Breast epithelium (tissue), 4 donors: ENCODE measurements around the gene NEURL1. TPM values are rescaled to one million over a fixed set of nuclear protein-coding genes. Genes with fewer than 3 reads are reported as not detected.

Experiments
- DNase-seq, 2 donors: peaks; one replicate each; pipeline ENCODE4 v3.0.0-alpha.2; 2019; ENCODE audit warnings: low spot score in 2 of 2
- H3K27ac ChIP-seq, 2 donors: fragments of 200-600 bp; sonication (generic) in 1 of 2; one replicate each; pipeline ENCODE4 v1.5.1; 2016 to 2019; ENCODE audit warnings: mild to moderate bottlenecking in 1 of 2
- H3K27me3 ChIP-seq, 2 donors: fragments of 200-600 bp; sonication (generic) in 1 of 2; one replicate each; pipeline versions ENCODE4 v1.5.1 to v1.6.0; 2017 to 2019; ENCODE audit warnings: control low read depth in 1 of 2, mild to moderate bottlenecking in 1 of 2
- H3K36me3 ChIP-seq: fragments of 200-600 bp; one replicate; pipeline ENCODE4 v1.5.1; 2019
- H3K4me1 ChIP-seq, 2 donors: fragments of 200-600 bp; sonication (generic); one replicate each; pipeline ENCODE4 v1.5.1; 2016 to 2019; ENCODE audit warnings: control low read depth in 1 of 2
- H3K4me3 ChIP-seq, 3 donors: fragments of 200-600 bp; sonication (generic); 1 replicate in 2 of 3; 2 replicates in 1 of 3; pipeline ENCODE4 v1.5.1; 2016 to 2019; ENCODE audit warnings: mild to moderate bottlenecking in 3 of 3, moderate library complexity in 2 of 3
- H3K9me3 ChIP-seq, 2 donors: fragments of 200-600 bp; sonication (generic) in 1 of 2; one replicate each; pipeline ENCODE4 v1.5.1; 2016 to 2019; ENCODE audit warnings: control low read depth in 1 of 2
- CTCF ChIP-seq, 3 donors: fragments of 450-650 bp; IDR thresholded peaks; one replicate each; pipeline ENCODE4 v1.5.1; 2016 to 2017; ENCODE audit warnings: antibody characterized with exemption in 3 of 3, mild to moderate bottlenecking in 3 of 3, moderate library complexity in 3 of 3
- POLR2A ChIP-seq: fragments of 450-650 bp; IDR thresholded peaks from one replicate; pipeline ENCODE4 v1.6.1; 2016; ENCODE audit warnings: antibody characterized with exemption, mild to moderate bottlenecking, moderate library complexity
- POLR2AphosphoS5 ChIP-seq, 3 donors: sonication (generic); formaldehyde crosslinking; IDR thresholded peaks; one replicate each; pipeline ENCODE4 v1.6.1; 2017; ENCODE audit warnings: antibody characterized with exemption in 3 of 3
- intact Hi-C: fragments of 100-400 bp; cut with DNase I; formaldehyde crosslinking; loops from one replicate; pipeline ENCODE4 v1.15.1; 2023; ENCODE audit warnings: low total_unique reads
- total RNA-seq, 3 donors: library from RNA; depleted of rRNA; stranded (reverse); fragments of >200 nt; gene quantifications; one replicate each; pipeline ENCODE4 v1.1.0, GENCODE V29; 2016

The NEURL1 gene
- total RNA-seq, 3 donors from 2014 or later: 0.16 to 1.5 (median 0.33) TPM

- TF ChIP-seq CTCF (IDR thresholded peaks at IDR 0.05): no peak
- no peak for TF ChIP-seq POLR2AphosphoS5 (IDR thresholded peaks at IDR 0.05)
- no peak for TF ChIP-seq POLR2A
- Histone ChIP-seq H3K36me3 (no peaks in the 10 kb centered on the region), H3K27ac (no peak overlapping the region), H3K4me3 (no peak overlapping the region), H3K4me1 (no peaks in the 10 kb centered on the region), H3K9me3 (no peaks in the 10 kb centered on the region), H3K27me3 (no peaks in the 10 kb centered on the region)
- peak in 1 of 2 donors; percentile 2 for DNase-seq
- intact Hi-C loops: no loop called here
Observed at GRCh38 chr10:103549349-103549685, 55.8 kb downstream of the NEURL1 start.

- no peak for TF ChIP-seq POLR2A
- no peak for DNase-seq
- intact Hi-C loops: no loop called here
- no peaks in the 10 kb centered on the region for H3K36me3 ChIP-seq
- H3K4me1 ChIP-seq: peaks cover 0 to under 1% of the 10 kb centered on the region in 2 donors
- H3K27me3 ChIP-seq: no peaks in the 10 kb centered on the region
- H3K4me3 ChIP-seq: no peak overlapping the region
- no peak overlapping the region for H3K27ac ChIP-seq
- H3K9me3 ChIP-seq: no peaks in the 10 kb centered on the region
Observed at GRCh38 chr10:103550229-103550628, 56.7 kb downstream of the NEURL1 start.

- TF ChIP-seq CTCF (IDR thresholded peaks at IDR 0.05) (no peak), POLR2AphosphoS5 (IDR thresholded peaks at IDR 0.05) (no peak), POLR2A (no peak)
- Histone ChIP-seq H3K4me1 (peaks cover 0 to 6% of the 10 kb centered on the region in 2 donors), H3K27me3 (no peaks in the 10 kb centered on the region), H3K4me3 (no peak overlapping the region), H3K27ac (no peak overlapping the region), H3K9me3 (no peaks in the 10 kb centered on the region), H3K36me3 (no peaks in the 10 kb centered on the region)
- intact Hi-C loops: no loop called here
- no peak for DNase-seq
Observed at GRCh38 chr10:103551619-103552602, 58.4 kb downstream of the NEURL1 start.

GRCh38 chr10:103552856-103553742 lies 59.6 kb downstream of the NEURL1 start:
- no peak for DNase-seq
- no peak overlapping the region for H3K4me3 ChIP-seq

More at GRCh38 chr10:103552856-103553742, 59.6 kb downstream of the NEURL1 start:
- no peak overlapping the region for H3K27ac ChIP-seq
- H3K9me3 ChIP-seq: no peaks in the 10 kb centered on the region
- no peak for TF ChIP-seq POLR2A
- TF ChIP-seq POLR2AphosphoS5 (IDR thresholded peaks at IDR 0.05): no peak
- no peak for TF ChIP-seq CTCF (IDR thresholded peaks at IDR 0.05)
- no peaks in the 10 kb centered on the region for H3K36me3 ChIP-seq
- intact Hi-C loops: no loop called here
- H3K4me1 ChIP-seq: peaks cover 0 to 6% of the 10 kb centered on the region in 2 donors
- H3K27me3 ChIP-seq: no peaks in the 10 kb centered on the region
